H9 (cell line): ENCODE measurements around the gene CHRNA10. TPM values are rescaled to one million over a fixed set of nuclear protein-coding genes. Genes with fewer than 3 reads are reported as not detected.

ENCODE experiments used
- DNase-seq: peaks from one replicate; pipeline ENCODE4 v3.0.0-alpha.2; 2017
- H2AFZ ChIP-seq: one replicate; pipeline ENCODE4 v1.6.1; 2013; ENCODE audit warnings: mild to moderate bottlenecking, low read length, control low read depth, moderate library complexity
- H2AK5ac ChIP-seq: 2 replicates; pipeline ENCODE4 v1.6.1; 2013; ENCODE audit warnings: low read length, control low read depth, mixed read lengths; ENCODE audit not compliant: insufficient read length
- H2BK120ac ChIP-seq: one replicate; pipeline ENCODE4 v1.6.1; 2013; ENCODE audit warnings: low read depth, mild to moderate bottlenecking, low read length, control low read depth, inconsistent platforms; ENCODE audit not compliant: poor library complexity, severe bottlenecking
- H2BK12ac ChIP-seq: 2 replicates; pipeline ENCODE4 v1.6.1; 2013; ENCODE audit warnings: low read length, control low read depth, mixed read lengths, low read depth; ENCODE audit not compliant: insufficient read length
- H2BK15ac ChIP-seq: 2 replicates; pipeline ENCODE4 v1.6.1; 2013; ENCODE audit warnings: low read depth, low read length, control low read depth
- H2BK20ac ChIP-seq: one replicate; pipeline ENCODE4 v1.6.1; 2013; ENCODE audit warnings: low read depth, mild to moderate bottlenecking, low read length, control low read depth, inconsistent platforms; ENCODE audit not compliant: poor library complexity, severe bottlenecking
- H2BK5ac ChIP-seq: 2 replicates; pipeline ENCODE4 v1.6.1; 2013; ENCODE audit warnings: low read length, control low read depth, mixed read lengths; ENCODE audit not compliant: insufficient read length
- H3K14ac ChIP-seq: 2 replicates; pipeline ENCODE4 v1.6.1; 2013; ENCODE audit warnings: low read length, control low read depth; ENCODE audit not compliant: insufficient read depth
- H3K18ac ChIP-seq: 2 replicates; pipeline ENCODE4 v1.6.1; 2013; ENCODE audit warnings: low read depth, mild to moderate bottlenecking, mixed read lengths, low read length, control low read depth; ENCODE audit not compliant: insufficient read length
- H3K23ac ChIP-seq: 2 replicates; pipeline ENCODE4 v1.6.1; 2013; ENCODE audit warnings: low read length, control low read depth, mixed read lengths, low read depth; ENCODE audit not compliant: insufficient read length
- H3K23me2 ChIP-seq: 2 replicates; pipeline ENCODE4 v1.6.1; 2013; ENCODE audit warnings: low read depth, mild to moderate bottlenecking, mixed read lengths, low read length, control low read depth; ENCODE audit not compliant: insufficient read length, poor library complexity, severe bottlenecking
- H3K27ac ChIP-seq: 2 replicates; pipeline ENCODE4 v1.5.1; 2013; ENCODE audit warnings: low read length, control low read depth, mixed read lengths, low read depth; ENCODE audit not compliant: insufficient read length
- H3K27me3 ChIP-seq: 2 replicates; pipeline ENCODE4 v1.6.1; 2013; ENCODE audit warnings: low read length, control low read depth, inconsistent platforms; ENCODE audit not compliant: insufficient read depth
- H3K4ac ChIP-seq: 2 replicates; pipeline ENCODE4 v1.6.1; 2013; ENCODE audit warnings: low read depth, mild to moderate bottlenecking, control low read depth, inconsistent platforms, low read length, moderate library complexity
- H3K4me1 ChIP-seq: 2 replicates; pipeline ENCODE4 v1.6.1; 2013; ENCODE audit warnings: low read length, control low read depth, inconsistent platforms; ENCODE audit not compliant: insufficient read depth
- H3K4me2 ChIP-seq: 2 replicates; pipeline ENCODE4 v1.6.1; 2013; ENCODE audit warnings: low read length, control low read depth, mixed read lengths; ENCODE audit not compliant: insufficient read length, insufficient read depth
- H3K56ac ChIP-seq: 2 replicates; pipeline ENCODE4 v1.6.1; 2013; ENCODE audit warnings: low read depth, mild to moderate bottlenecking, mixed read lengths, low read length, control low read depth; ENCODE audit not compliant: insufficient read length
- H3K79me1 ChIP-seq: 2 replicates; pipeline ENCODE4 v1.6.1; 2013; ENCODE audit warnings: low read depth, mild to moderate bottlenecking, moderate library complexity, low read length, control low read depth, inconsistent platforms; ENCODE audit not compliant: insufficient read depth, poor library complexity, severe bottlenecking
- H3K79me2 ChIP-seq: 2 replicates; pipeline ENCODE4 v1.6.1; 2013; ENCODE audit warnings: low read length, control low read depth, inconsistent platforms; ENCODE audit not compliant: insufficient read depth
- H3K9ac ChIP-seq: 2 replicates; pipeline ENCODE4 v1.6.1; 2013; ENCODE audit warnings: low read length, control low read depth, mixed read lengths; ENCODE audit not compliant: insufficient read length; ENCODE audit errors: extremely low read depth
- H3K9me3 ChIP-seq: one replicate; pipeline ENCODE4 v1.6.1; 2013; ENCODE audit warnings: low read depth, low read length, inconsistent platforms; ENCODE audit not compliant: control insufficient read depth
- H3T11ph ChIP-seq: one replicate; pipeline ENCODE4 v1.6.1; 2013; ENCODE audit warnings: mild to moderate bottlenecking, low read length, control low read depth, inconsistent platforms
- H4K20me1 ChIP-seq: one replicate; pipeline ENCODE4 v1.6.1; 2013; ENCODE audit not compliant: control insufficient read depth, insufficient read length, insufficient read depth
- H4K5ac ChIP-seq: 2 replicates; pipeline ENCODE4 v1.6.1; 2013; ENCODE audit warnings: low read depth, mild to moderate bottlenecking, mixed read lengths, low read length, control low read depth; ENCODE audit not compliant: insufficient read length
- H4K8ac ChIP-seq: replicated peaks from 2 replicates; pipeline ENCODE4 v1.6.1; 2013; ENCODE audit warnings: low read length, control low read depth, mixed read lengths, low read depth; ENCODE audit not compliant: insufficient read length
- H4K91ac ChIP-seq: 2 replicates; pipeline ENCODE4 v1.6.1; 2013; ENCODE audit warnings: low read depth, mild to moderate bottlenecking, moderate library complexity, mixed read lengths, low read length, control low read depth; ENCODE audit not compliant: insufficient read length
- H3K27ac Mint-ChIP-seq, 3 experiments: 2 replicates in 2 of 3; 3 replicates in 1 of 3; pipeline ENCODE4 v1.8.0; 2020 to 2021; ENCODE audit warnings: mixed read lengths in 3 of 3, mild to moderate bottlenecking in 1 of 3, moderate library complexity in 1 of 3
- H3K27me3 Mint-ChIP-seq: 2 replicates; pipeline ENCODE4 v1.8.0; 2021; ENCODE audit warnings: low read depth, mild to moderate bottlenecking, moderate library complexity, mixed read lengths
- H3K36me3 Mint-ChIP-seq, 3 experiments: 2 replicates in 2 of 3; 3 replicates in 1 of 3; pipeline ENCODE4 v1.8.0; 2020 to 2021; ENCODE audit warnings: low read depth in 3 of 3, mixed read lengths in 3 of 3; ENCODE audit not compliant: insufficient read depth in 1 of 3
- H3K4me1 Mint-ChIP-seq, 2 experiments: 2 replicates each; pipeline ENCODE4 v1.8.0; 2020; ENCODE audit warnings: mixed read lengths in 2 of 2
- H3K4me3 Mint-ChIP-seq, 2 experiments: 2 replicates in 1 of 2; 3 replicates in 1 of 2; pipeline ENCODE4 v1.8.0; 2020 to 2021; ENCODE audit warnings: mild to moderate bottlenecking in 2 of 2, mixed read lengths in 2 of 2, moderate library complexity in 1 of 2
- H3K9me3 Mint-ChIP-seq, 2 experiments: 2 replicates in 1 of 2; 3 replicates in 1 of 2; pipeline ENCODE4 v1.8.0; 2020; ENCODE audit warnings: mild to moderate bottlenecking in 2 of 2, mixed read lengths in 2 of 2, moderate library complexity in 1 of 2
- WGBS: extraction: QIAGEN DNeasy Blood & Tissue Kit; methylation state at CpG from one replicate; pipeline ENCODE4 v1.1.7; 2013; ENCODE audit warnings: missing lambda C conversion rate, low lambda C conversion rate, mixed read lengths; ENCODE audit not compliant: insufficient read length; ENCODE audit errors: extremely low coverage; 5-methylcytosine and 5-hydroxymethylcytosine counted together
- total RNA-seq: library from RNA; stranded (reverse); gene quantifications from 2 replicates; pipeline ENCODE4 v1.2.1, GENCODE V29; 2021
- TF ChIP-seq, protein P1 (sequence below): fragments of 200-600 bp; sonication (generic); conservative IDR thresholded peaks from 3 replicates; pipeline ENCODE4 v1.8.0; 2021; ENCODE audit warnings: antibody characterized with exemption, mild to moderate bottlenecking

The CHRNA10 gene
- total RNA-seq, 1 experiment from 2014 or later, result 2.4 TPM

DNA sequence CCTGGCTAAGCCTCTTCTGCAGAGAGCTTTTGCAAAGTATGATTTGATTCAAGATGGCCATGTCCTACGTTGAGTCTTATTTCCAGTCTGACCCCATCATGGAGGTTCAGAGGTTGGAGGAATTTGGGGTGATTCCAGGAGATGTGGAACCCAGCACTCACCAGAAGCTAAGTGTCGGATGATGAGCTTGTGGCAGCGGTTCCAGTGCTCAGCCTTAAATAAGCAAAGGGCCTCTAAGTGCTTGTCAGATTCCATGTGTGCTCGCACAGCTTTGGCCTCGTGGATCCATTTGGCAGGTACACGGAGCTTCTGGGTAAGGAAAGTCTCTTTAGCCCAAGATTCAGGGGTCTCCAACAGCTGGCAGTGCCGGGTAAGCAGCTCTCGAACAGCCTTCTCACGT lies 11.9 kb upstream of the CHRNA10 start:
- H2BK5ac ChIP-seq, result no peak overlapping the region
- H3K14ac ChIP-seq, result no peak overlapping the region
- Mint-ChIP-seq H3K27ac (no peak overlapping the region), H3K27me3 (no peaks in the 10 kb centered on the region), H3K4me1 (no peaks in the 10 kb centered on the region), H3K9me3 (no peaks in the 10 kb centered on the region), H3K4me3 (no peak overlapping the region), H3K36me3 (peaks cover 51 to 93% (median 89%) of the 10 kb centered on the region in 3 experiments)
- H3K79me2 ChIP-seq, result no peaks in the 10 kb centered on the region
- H4K20me1 ChIP-seq, result no peaks in the 10 kb centered on the region
- no peak overlapping the region for H2BK20ac ChIP-seq
- no peak overlapping the region for H4K5ac ChIP-seq
- H3K18ac ChIP-seq, result no peak overlapping the region
- no peak overlapping the region for H4K8ac ChIP-seq
- no peak overlapping the region for H3K4me2 ChIP-seq
- DNase-seq, result no peak
- no peak overlapping the region for H3K56ac ChIP-seq
- H3K27me3 ChIP-seq, result no peaks in the 10 kb centered on the region
- H3K27ac ChIP-seq, result no peak overlapping the region
- H3K4me1 ChIP-seq, result no peaks in the 10 kb centered on the region
- H2AFZ ChIP-seq, result no peak overlapping the region
- no peak overlapping the region for H2AK5ac ChIP-seq
- no peak overlapping the region for H3K4ac ChIP-seq
- H3K79me1 ChIP-seq, result no peaks in the 10 kb centered on the region
- no peak overlapping the region for H3K23ac ChIP-seq
- TF ChIP-seq, protein P1, sequence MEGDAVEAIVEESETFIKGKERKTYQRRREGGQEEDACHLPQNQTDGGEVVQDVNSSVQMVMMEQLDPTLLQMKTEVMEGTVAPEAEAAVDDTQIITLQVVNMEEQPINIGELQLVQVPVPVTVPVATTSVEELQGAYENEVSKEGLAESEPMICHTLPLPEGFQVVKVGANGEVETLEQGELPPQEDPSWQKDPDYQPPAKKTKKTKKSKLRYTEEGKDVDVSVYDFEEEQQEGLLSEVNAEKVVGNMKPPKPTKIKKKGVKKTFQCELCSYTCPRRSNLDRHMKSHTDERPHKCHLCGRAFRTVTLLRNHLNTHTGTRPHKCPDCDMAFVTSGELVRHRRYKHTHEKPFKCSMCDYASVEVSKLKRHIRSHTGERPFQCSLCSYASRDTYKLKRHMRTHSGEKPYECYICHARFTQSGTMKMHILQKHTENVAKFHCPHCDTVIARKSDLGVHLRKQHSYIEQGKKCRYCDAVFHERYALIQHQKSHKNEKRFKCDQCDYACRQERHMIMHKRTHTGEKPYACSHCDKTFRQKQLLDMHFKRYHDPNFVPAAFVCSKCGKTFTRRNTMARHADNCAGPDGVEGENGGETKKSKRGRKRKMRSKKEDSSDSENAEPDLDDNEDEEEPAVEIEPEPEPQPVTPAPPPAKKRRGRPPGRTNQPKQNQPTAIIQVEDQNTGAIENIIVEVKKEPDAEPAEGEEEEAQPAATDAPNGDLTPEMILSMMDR, result 0 out of 3 replicates have a peak, but pooled peaks have one; percentile 15
- no peak overlapping the region for H2BK15ac ChIP-seq
- H2BK120ac ChIP-seq, result no peak overlapping the region
- no peaks in the 10 kb centered on the region for H3K23me2 ChIP-seq
- H3K9me3 ChIP-seq, result no peaks in the 10 kb centered on the region
- H3T11ph ChIP-seq, result no peak overlapping the region
- no peak overlapping the region for H2BK12ac ChIP-seq
- no CpG with 5 or more reads among the region's 9 CpGs for WGBS
- no peak overlapping the region for H3K9ac ChIP-seq
- no peak overlapping the region for H4K91ac ChIP-seq
